Measurements from ENCODE around the gene CEACAM4. TPM values are rescaled to one million over a fixed set of nuclear protein-coding genes. Genes with fewer than 3 reads are reported as not detected.
A peak's percentile ranks its signal among the peaks of the same experiment; 100 is the strongest.

Gene CEACAM4
- total RNA-seq, 1 donor from 2014 or later, result not detected

GRCh38 chr19:41597600-41598041, 29.3 kb downstream of the CEACAM4 start:
- Mint-ChIP-seq H3K27ac (no peak overlapping the region), H3K27me3 (ENCODE audit: insufficient read depth, low read depth) (peaks cover 25% of the 10 kb centered on the region), H3K9me3 (no peaks in the 10 kb centered on the region), H3K36me3 (no peaks in the 10 kb centered on the region), H3K4me1 (no peaks in the 10 kb centered on the region), H3K4me3 (no peak overlapping the region)
- H3K27ac ChIP-seq, result no peak overlapping the region
- no peaks in the 10 kb centered on the region for H3F3A ChIP-seq (ENCODE audit: low read depth)
- H3K9me3 ChIP-seq (ENCODE audit: low read depth), result no peaks in the 10 kb centered on the region
- H3K4me2 ChIP-seq, result no peak overlapping the region
- no peaks in the 10 kb centered on the region for H3K4me1 ChIP-seq
- H3K4me3 ChIP-seq, result no peak overlapping the region
- H3K36me3 ChIP-seq, result no peaks in the 10 kb centered on the region
- no peaks in the 10 kb centered on the region for H4K20me1 ChIP-seq (ENCODE audit: low read depth)
- no peaks in the 10 kb centered on the region for H3K27me3 ChIP-seq
- no peak overlapping the region for H2AFZ ChIP-seq (replicated peaks)
- H3K9ac ChIP-seq, result no peak overlapping the region
- TF ChIP-seq, protein P1, sequence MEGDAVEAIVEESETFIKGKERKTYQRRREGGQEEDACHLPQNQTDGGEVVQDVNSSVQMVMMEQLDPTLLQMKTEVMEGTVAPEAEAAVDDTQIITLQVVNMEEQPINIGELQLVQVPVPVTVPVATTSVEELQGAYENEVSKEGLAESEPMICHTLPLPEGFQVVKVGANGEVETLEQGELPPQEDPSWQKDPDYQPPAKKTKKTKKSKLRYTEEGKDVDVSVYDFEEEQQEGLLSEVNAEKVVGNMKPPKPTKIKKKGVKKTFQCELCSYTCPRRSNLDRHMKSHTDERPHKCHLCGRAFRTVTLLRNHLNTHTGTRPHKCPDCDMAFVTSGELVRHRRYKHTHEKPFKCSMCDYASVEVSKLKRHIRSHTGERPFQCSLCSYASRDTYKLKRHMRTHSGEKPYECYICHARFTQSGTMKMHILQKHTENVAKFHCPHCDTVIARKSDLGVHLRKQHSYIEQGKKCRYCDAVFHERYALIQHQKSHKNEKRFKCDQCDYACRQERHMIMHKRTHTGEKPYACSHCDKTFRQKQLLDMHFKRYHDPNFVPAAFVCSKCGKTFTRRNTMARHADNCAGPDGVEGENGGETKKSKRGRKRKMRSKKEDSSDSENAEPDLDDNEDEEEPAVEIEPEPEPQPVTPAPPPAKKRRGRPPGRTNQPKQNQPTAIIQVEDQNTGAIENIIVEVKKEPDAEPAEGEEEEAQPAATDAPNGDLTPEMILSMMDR (IDR thresholded peaks at IDR 0.05), result peak; percentile 90
- no peak for TF ChIP-seq EZH2phosphoT487 (IDR thresholded peaks at IDR 0.05)
- no peaks in the 10 kb centered on the region for H3K79me2 ChIP-seq (ENCODE audit: low read depth)
- peak; percentile 60 for DNase-seq (ENCODE audit: low spot score)

- no peak overlapping the region for H3K9ac ChIP-seq
- H3K36me3 Mint-ChIP-seq, result no peaks in the 10 kb centered on the region
- no peak for DNase-seq (ENCODE audit: low spot score)
- H3F3A ChIP-seq (ENCODE audit: low read depth), result no peaks in the 10 kb centered on the region
- H3K4me1 Mint-ChIP-seq, result no peaks in the 10 kb centered on the region
- no peak overlapping the region for H3K4me3 ChIP-seq
- H3K4me3 Mint-ChIP-seq, result no peak overlapping the region
- no peaks in the 10 kb centered on the region for H3K79me2 ChIP-seq (ENCODE audit: low read depth)
- H3K27ac ChIP-seq, result no peak overlapping the region
- H3K27me3 Mint-ChIP-seq (ENCODE audit: insufficient read depth, low read depth), result peaks cover 24% of the 10 kb centered on the region
- no peak overlapping the region for H3K27ac Mint-ChIP-seq
- H3K36me3 ChIP-seq, result no peaks in the 10 kb centered on the region
- TF ChIP-seq EZH2phosphoT487 (IDR thresholded peaks at IDR 0.05), result no peak
- TF ChIP-seq EZH2 (IDR thresholded peaks at IDR 0.05), result no peak
- TF ChIP-seq, protein P1 (IDR thresholded peaks at IDR 0.05), result no peak
- no peaks in the 10 kb centered on the region for H3K4me1 ChIP-seq
- no peaks in the 10 kb centered on the region for H3K9me3 Mint-ChIP-seq
- H3K4me2 ChIP-seq, result no peak overlapping the region
- H3K27me3 ChIP-seq, result no peaks in the 10 kb centered on the region
- no peak overlapping the region for H2AFZ ChIP-seq (replicated peaks)
- H4K20me1 ChIP-seq (ENCODE audit: low read depth), result no peaks in the 10 kb centered on the region
- H3K9me3 ChIP-seq (ENCODE audit: low read depth), result no peaks in the 10 kb centered on the region
These were observed 31.0 kb downstream of the CEACAM4 start for GRCh38 chr19:41595890-41596280.

DNA sequence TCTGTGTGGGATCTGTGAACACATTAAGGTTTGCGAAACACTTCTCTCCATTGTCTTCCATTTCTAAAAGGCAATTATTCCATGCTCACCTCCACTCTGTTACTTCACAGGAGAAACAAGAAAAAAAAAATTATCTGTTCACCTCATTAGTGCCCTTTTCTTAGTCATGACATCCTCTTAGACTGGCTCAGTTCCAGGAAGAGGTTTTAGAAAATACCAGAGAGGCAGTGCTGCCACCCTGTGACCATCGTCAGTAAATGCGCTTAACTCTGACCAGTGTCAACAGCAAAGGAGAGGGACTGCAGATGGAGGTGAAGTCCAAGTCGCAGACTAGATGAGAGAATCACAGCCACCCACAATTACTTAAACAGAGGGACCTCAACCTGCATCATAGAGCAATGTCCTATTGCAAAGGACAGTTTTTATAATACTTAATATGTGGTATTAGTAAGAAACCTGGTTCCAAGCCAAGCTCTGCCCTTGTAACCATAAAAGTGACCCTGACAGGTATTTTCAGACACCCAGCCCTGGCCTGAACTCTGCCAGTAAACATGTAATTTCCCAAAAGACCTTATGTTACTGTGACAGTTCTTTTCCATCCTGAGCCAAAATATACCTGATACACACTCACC, 31.5 kb downstream of the CEACAM4 start:
- no peaks in the 10 kb centered on the region for H3K9me3 Mint-ChIP-seq
- no peak overlapping the region for H3K27ac Mint-ChIP-seq
- no peak for TF ChIP-seq EZH2 (IDR thresholded peaks at IDR 0.05)
- no peak for TF ChIP-seq EZH2phosphoT487 (IDR thresholded peaks at IDR 0.05)
- TF ChIP-seq, protein P1 (IDR thresholded peaks at IDR 0.05), result peak; percentile 59
- H3K36me3 Mint-ChIP-seq, result no peaks in the 10 kb centered on the region
- H3K4me3 Mint-ChIP-seq, result no peak overlapping the region
- Histone ChIP-seq H3K9me3 (ENCODE audit: low read depth) (no peaks in the 10 kb centered on the region), H3K27me3 (no peaks in the 10 kb centered on the region), H3K4me1 (no peaks in the 10 kb centered on the region), H2AFZ (replicated peaks) (no peak overlapping the region), H4K20me1 (ENCODE audit: low read depth) (no peaks in the 10 kb centered on the region), H3K9ac (no peak overlapping the region), H3K79me2 (ENCODE audit: low read depth) (no peaks in the 10 kb centered on the region), H3K4me3 (no peak overlapping the region), H3K27ac (no peak overlapping the region), H3F3A (ENCODE audit: low read depth) (no peaks in the 10 kb centered on the region), H3K36me3 (no peaks in the 10 kb centered on the region), H3K4me2 (no peak overlapping the region)
- H3K27me3 Mint-ChIP-seq (ENCODE audit: insufficient read depth, low read depth), result peaks cover 21% of the 10 kb centered on the region
- H3K4me1 Mint-ChIP-seq, result no peaks in the 10 kb centered on the region
- peak; percentile 35 for DNase-seq (ENCODE audit: low spot score)

All from neural progenitor cell (in vitro differentiated cells).